HepG2 (cell line): ENCODE results near the gene GPAT3. TPM values are rescaled to one million over a fixed set of nuclear protein-coding genes. Genes with fewer than 3 reads are reported as not detected.

Source experiments
- ATAC-seq: fragments of 200-7000 bp; cut with Tn5 transposase; 3 replicates; pipeline ENCODE4 v1.9.1; 2020; ENCODE audit warnings: mild to moderate bottlenecking, moderate library complexity
- BruUV-seq: library from RNA; stranded (reverse); fragments of 400-500 nt; replicated peaks from 2 replicates; lab custom pipeline; 2021; lab: Mats Ljungman, UMichigan
- CTCF ChIA-PET: fragments of 300-600 bp; formaldehyde crosslinking; extraction: SDS; loops from one replicate; lab custom pipeline; 2021; ENCODE audit warnings: low total read pairs, inconsistent platforms, low intra/inter-chr PET ratio; lab: Yijun Ruan, JAX
- POLR2A ChIA-PET: fragments of 350-600 bp; sonication (Branson Sonifier 250); formaldehyde crosslinking; loops from one replicate; lab custom pipeline; 2020; ENCODE audit warnings: antibody characterized with exemption, inconsistent platforms; lab: Yijun Ruan, JAX
- DNase-seq: peaks from one replicate; pipeline ENCODE4 v3.0.0-alpha.2; 2015; ENCODE audit warnings: low spot score
- FAIRE-seq: peaks from 3 replicates; lab custom pipeline; 2011; peaks lifted over from hg19 to GRCh38; lab: Jason Lieb, UNC
- H2AFZ ChIP-seq: one replicate; pipeline ENCODE4 v1.6.1; 2011; ENCODE audit warnings: low read length, inconsistent platforms
- H3K27ac ChIP-seq: fragments of 300-600 bp; 3 replicates; pipeline ENCODE4 v1.8.0; 2011; ENCODE audit warnings: mixed run types, mild to moderate bottlenecking, mixed read lengths, low read length, inconsistent platforms; ENCODE audit not compliant: insufficient read depth; ENCODE audit errors: extremely low read length
- H3K27me3 ChIP-seq, 2 experiments: fragments of 200-600 bp in 1 of 2; 2 replicates in 1 of 2; 3 replicates in 1 of 2; pipeline versions ENCODE4 v1.6.0 to v1.8.0; 2011; ENCODE audit warnings: low read length in 2 of 2, mild to moderate bottlenecking in 2 of 2, moderate library complexity in 2 of 2, inconsistent platforms in 1 of 2; ENCODE audit not compliant: insufficient read depth in 2 of 2, control insufficient read depth in 1 of 2
- H3K36me3 ChIP-seq, 2 experiments: fragments of 200-600 bp in 1 of 2; replicated peaks in 1 of 2; 2 replicates in 1 of 2; 3 replicates in 1 of 2; pipeline versions ENCODE4 v1.5.1 to v1.8.0; 2011; ENCODE audit warnings: low read length in 2 of 2, inconsistent platforms in 1 of 2; ENCODE audit not compliant: insufficient read depth in 2 of 2, control insufficient read depth in 1 of 2
- H3K4me1 ChIP-seq: 2 replicates; pipeline ENCODE4 v1.5.1; 2012; ENCODE audit warnings: low read length, inconsistent platforms; ENCODE audit not compliant: insufficient read depth
- H3K4me2 ChIP-seq: 2 replicates; pipeline ENCODE4 v1.6.0; 2011; ENCODE audit warnings: low read depth, low read length, inconsistent platforms
- H3K4me3 ChIP-seq, 3 experiments: fragments of 200-600 bp in 1 of 3; sonication (generic), shearing (Covaris generic) in 1 of 3; replicated peaks in 1 of 3; 2 replicates each; pipeline ENCODE4 v1.5.1; 2011 to 2016; ENCODE audit warnings: low read length in 3 of 3, inconsistent platforms in 2 of 3, low read depth in 2 of 3, mild to moderate bottlenecking in 2 of 3, control low read depth in 1 of 3, mixed read lengths in 1 of 3; ENCODE audit not compliant: insufficient read depth in 1 of 3
- H3K79me2 ChIP-seq: one replicate; pipeline ENCODE4 v1.6.1; 2011; ENCODE audit warnings: low read length, inconsistent platforms; ENCODE audit not compliant: insufficient read depth
- H3K9ac ChIP-seq: 2 replicates; pipeline ENCODE4 v1.6.0; 2011; ENCODE audit warnings: mild to moderate bottlenecking, low read depth, low read length, inconsistent platforms; ENCODE audit not compliant: insufficient read depth
- H3K9me3 ChIP-seq: 2 replicates; pipeline ENCODE4 v1.5.1; 2012; ENCODE audit warnings: mild to moderate bottlenecking, low read length
- H4K20me1 ChIP-seq: 2 replicates; pipeline ENCODE4 v1.6.0; 2011; ENCODE audit warnings: inconsistent platforms, mild to moderate bottlenecking, low read length, moderate library complexity; ENCODE audit not compliant: insufficient read depth
- ATRX ChIP-seq: sonication (generic); formaldehyde crosslinking; IDR thresholded peaks from 2 replicates; pipeline ENCODE4 v1.4.0; 2020; ENCODE audit warnings: missing genetic modification reagents, borderline replicate concordance
- BRD4 ChIP-seq: sonication (generic); formaldehyde crosslinking; IDR thresholded peaks from 2 replicates; pipeline ENCODE4 v1.4.0; 2020; ENCODE audit warnings: missing genetic modification reagents
- BRF2 ChIP-seq: sonication (generic); formaldehyde crosslinking; IDR thresholded peaks from 2 replicates; pipeline ENCODE4 v1.8.1; 2022; ENCODE audit warnings: mild to moderate bottlenecking, missing genetic modification reagents
- FOXK2 ChIP-seq: fragments of 450-650 bp; IDR thresholded peaks from 2 replicates; pipeline ENCODE4 v1.6.1; 2016
- IRF9 ChIP-seq: sonication (generic); formaldehyde crosslinking; IDR thresholded peaks from 2 replicates; pipeline ENCODE4 v1.8.0; 2022; ENCODE audit warnings: missing genetic modification reagents, mild to moderate bottlenecking, borderline replicate concordance
- ISX ChIP-seq: sonication (generic); formaldehyde crosslinking; conservative IDR thresholded peaks from 2 replicates; pipeline ENCODE4 v1.5.0; 2020; ENCODE audit warnings: missing genetic modification reagents
- NBN ChIP-seq: fragments of 450-650 bp; conservative IDR thresholded peaks from 2 replicates; pipeline ENCODE4 v1.6.1; 2017
- NR2F2 ChIP-seq: IDR thresholded peaks from 2 replicates; pipeline ENCODE4 v1.6.1; 2012; ENCODE audit warnings: low read depth, inconsistent platforms, borderline replicate concordance
- PAXIP1 ChIP-seq: sonication (generic); formaldehyde crosslinking; conservative IDR thresholded peaks from 2 replicates; pipeline ENCODE4 v1.4.0; 2020; ENCODE audit warnings: mild to moderate bottlenecking, missing genetic modification reagents, moderate library complexity
- PLSCR1 ChIP-seq: sonication (generic); formaldehyde crosslinking; IDR thresholded peaks from 2 replicates; pipeline ENCODE4 v1.5.0; 2020; ENCODE audit warnings: missing genetic modification reagents, mild to moderate bottlenecking, borderline replicate concordance
- SOX5 ChIP-seq: IDR thresholded peaks from 2 replicates; pipeline ENCODE4 v1.6.1; 2016; ENCODE audit warnings: borderline replicate concordance
- ZNF24 ChIP-seq: fragments of 450-650 bp; IDR thresholded peaks from 2 replicates; pipeline ENCODE4 v1.6.1; 2017; ENCODE audit warnings: antibody characterized with exemption, mild to moderate bottlenecking
- ZNF329 ChIP-seq: sonication (generic); formaldehyde crosslinking; IDR thresholded peaks from 2 replicates; pipeline ENCODE4 v1.9.0; 2021; ENCODE audit warnings: low read depth, mild to moderate bottlenecking, missing genetic modification reagents
- ZNF33B ChIP-seq: sonication (generic); formaldehyde crosslinking; IDR thresholded peaks from 2 replicates; pipeline ENCODE4 v1.5.1; 2020; ENCODE audit warnings: mild to moderate bottlenecking, missing genetic modification reagents
- ZNF546 ChIP-seq: sonication (generic); formaldehyde crosslinking; conservative IDR thresholded peaks from 2 replicates; pipeline ENCODE4 v1.8.1; 2023; ENCODE audit warnings: mild to moderate bottlenecking, missing genetic modification reagents
- ZNF552 ChIP-seq: sonication (generic); formaldehyde crosslinking; IDR thresholded peaks from 2 replicates; pipeline ENCODE4 v1.9.0; 2022; ENCODE audit warnings: missing genetic modification reagents, mild to moderate bottlenecking, borderline replicate concordance
- ZNF703 ChIP-seq: sonication (generic); formaldehyde crosslinking; IDR thresholded peaks from 2 replicates; pipeline ENCODE4 v1.5.1; 2020; ENCODE audit warnings: missing genetic modification reagents, mild to moderate bottlenecking, moderate library complexity, borderline replicate concordance
- ZSCAN21 ChIP-seq: sonication (generic); formaldehyde crosslinking; IDR thresholded peaks from 2 replicates; pipeline ENCODE4 v1.8.0; 2022; ENCODE audit warnings: mild to moderate bottlenecking, missing genetic modification reagents, moderate library complexity, borderline replicate concordance
- WGBS: methylation state at CpG from one replicate; pipeline ENCODE4 v1.1.6; 2017; ENCODE audit warnings: low lambda C conversion rate; 5-methylcytosine and 5-hydroxymethylcytosine counted together
- in situ Hi-C: cut with HindIII; loops from 2 replicates; pipeline ENCODE4 v1.10.0; 2017; ENCODE audit warnings: low pct_unique_long_range_greater_than_20kb; ENCODE audit not compliant: extremely low pct_ligation_motif_present
- intact Hi-C: fragments of 100-400 bp; cut with micrococcal nuclease; formaldehyde crosslinking; loops from one replicate; pipeline ENCODE4 v1.10.0; 2022; ENCODE audit not compliant: unreplicated experiment
- polyA plus RNA-seq, 8 experiments: library from polyadenylated mRNA; depleted of rRNA in 3 of 8; stranded (reverse) in 7 of 8; unstranded in 1 of 8; fragments of >200 nt; fragmentation: Illumina TruSeq in 4 of 8; extraction: Trizol in 4 of 8; gene quantifications; 2 replicates each; pipeline versions ENCODE4 v1.2.1 to v1.2.3, GENCODE V29; 2011 to 2016; ENCODE audit warnings: low read depth in 4 of 8, missing spikeins in 1 of 8, mixed read lengths in 1 of 8; ENCODE audit not compliant: insufficient read depth in 1 of 8
- total RNA-seq, 5 experiments: library from RNA; depleted of rRNA; stranded (reverse); fragments of >200 nt; fragmentation: Illumina TruSeq; extraction: Trizol; gene quantifications; 2 replicates each; pipeline ENCODE4 v1.2.3, GENCODE V29; 2016; ENCODE audit warnings: low read depth in 1 of 5

The GPAT3 gene
- total and polyA plus RNA-seq, 2 of the 13 experiments (the other 11 are each of a cell fraction or from before 2014, with no cell fraction given) = 2.4 to 2.6 TPM

- Histone ChIP-seq H3K27me3 (no peaks in the 10 kb centered on the region), H3K4me3 (no peak overlapping the region), H3K4me1 (peaks cover 37% of the 10 kb centered on the region), H3K9me3 (no peaks in the 10 kb centered on the region), H2AFZ (peak overlapping the region; percentile 70), H3K9ac (no peak overlapping the region), H3K4me2 (peak overlapping the region; percentile 91), H3K27ac (peak overlapping the region; percentile 41), H3K36me3 (no peaks in the 10 kb centered on the region), H3K79me2 (no peaks in the 10 kb centered on the region), H4K20me1 (no peaks in the 10 kb centered on the region)
- ATAC-seq (peak; percentile 19), FAIRE-seq (peak; percentile 67), DNase-seq (peak; percentile 81)
- CTCF ChIA-PET = no interaction called here
- POLR2A ChIA-PET = interaction anchor here (3.2 kb wide), 1 partner anchor 31 kb away, joined by 12 read pairs; the partner anchor contains the start of genes HELQ and MRPS18C
- in situ Hi-C loops = no loop called here
- 5% methylated on average over 3 of the region's 3 CpGs for WGBS
- intact Hi-C loops = loop anchor here (5.0 kb wide), 1 partner anchor 51 kb away; the partner anchor contains the start of gene GPAT3
- BruUV-seq = no TSS peak
- TF ChIP-seq ZSCAN21 = no peak
- no peak for TF ChIP-seq ZNF552 (CRISPR knock-in tag)
- TF ChIP-seq ZNF546 (CRISPR knock-in tag) = no peak
- no peak for TF ChIP-seq PLSCR1
- no peak for TF ChIP-seq BRD4 (CRISPR knock-in tag)
- no peak for TF ChIP-seq ZNF703 (CRISPR knock-in tag)
- no peak for TF ChIP-seq ISX (CRISPR knock-in tag)
- TF ChIP-seq PAXIP1 = peak; percentile 75
- peak; percentile 85 for TF ChIP-seq SOX5 (CRISPR knock-in tag)
- no peak for TF ChIP-seq FOXK2
- TF ChIP-seq IRF9 (CRISPR knock-in tag) = no peak
- TF ChIP-seq BRF2 (CRISPR knock-in tag) = no peak
- no peak for TF ChIP-seq NBN
- no peak for TF ChIP-seq ATRX (CRISPR knock-in tag)
- no peak for TF ChIP-seq NR2F2
- TF ChIP-seq ZNF329 = no peak
- TF ChIP-seq ZNF33B (CRISPR knock-in tag) = no peak
- TF ChIP-seq ZNF24 = no peak
Measured at GRCh38 chr4:83486457-83487129, 49.3 kb upstream of the GPAT3 start.
